Measurements from ENCODE around the gene NFKBIB.

- TF ChIP-seq CTCF (IDR thresholded peaks at IDR 0.05; ENCODE audit: low read depth, low read length) (no peak), POLR2A (IDR thresholded peaks at IDR 0.05; ENCODE audit: extremely low read depth, insufficient read length) (no peak), MYC (IDR thresholded peaks at IDR 0.05; ENCODE audit: low read depth, low read length) (no peak)
These were observed 22.7 kb downstream of the NFKBIB start for GRCh38 chr19:38922482-38922881.
